NCI-H510A (cell line): Measurements from ENCODE around the gene XCR1.
"Not testable (repeated sequence)": the region's sequence is repeated elsewhere in the genome, so short reads cannot be mapped to it uniquely, and the experiment has no call there.

Experiments used
- DNase-seq: peaks from one replicate; lab custom pipeline; 2025; lab: John Stamatoyannopoulos, UW

Gene XCR1

GRCh38 chr3:46006238-46007032 lies 20.8 kb downstream of the XCR1 start:
- DNase-seq, result no peak

DNA sequence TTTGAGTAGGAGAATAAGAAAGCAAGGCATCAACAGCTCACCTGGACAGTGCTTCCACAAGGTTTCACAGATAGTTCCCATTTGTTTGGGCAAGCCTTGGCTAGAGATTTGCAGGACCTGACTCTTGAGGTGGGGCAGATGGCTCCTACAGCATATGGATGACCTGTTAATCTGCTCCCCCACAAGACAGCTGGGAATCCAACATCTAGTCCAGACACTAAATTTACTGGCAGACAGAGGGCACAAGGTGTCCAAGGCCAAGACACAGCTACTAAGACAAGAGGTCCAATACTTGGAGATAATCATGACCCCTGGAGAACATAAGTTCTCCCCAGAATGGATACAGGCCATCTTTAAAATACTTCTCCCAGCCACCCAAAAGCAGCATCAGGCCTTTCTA lies 23.6 kb downstream of the XCR1 start:
- not testable (repeated sequence) for DNase-seq

DNA sequence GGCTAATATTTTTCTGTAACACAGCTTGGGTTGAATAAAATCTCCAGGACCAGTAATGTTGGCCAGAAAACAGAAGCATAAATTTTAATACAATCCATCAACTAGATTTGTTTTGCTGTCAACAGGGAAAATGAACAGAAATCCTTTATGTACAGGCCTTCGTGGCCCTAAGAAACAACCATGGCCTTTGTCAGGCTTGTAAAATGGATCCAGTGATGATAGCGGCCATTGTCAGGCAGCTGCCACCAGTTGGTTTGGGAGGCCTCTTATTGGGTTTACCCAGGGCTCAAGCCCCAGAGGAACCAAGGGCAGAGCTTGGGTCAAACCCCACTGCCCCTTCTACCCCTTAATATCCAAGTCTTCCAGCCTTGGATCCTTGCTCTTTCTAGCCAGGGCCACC lies 26.1 kb downstream of the XCR1 start:
- DNase-seq, result no peak

DNA sequence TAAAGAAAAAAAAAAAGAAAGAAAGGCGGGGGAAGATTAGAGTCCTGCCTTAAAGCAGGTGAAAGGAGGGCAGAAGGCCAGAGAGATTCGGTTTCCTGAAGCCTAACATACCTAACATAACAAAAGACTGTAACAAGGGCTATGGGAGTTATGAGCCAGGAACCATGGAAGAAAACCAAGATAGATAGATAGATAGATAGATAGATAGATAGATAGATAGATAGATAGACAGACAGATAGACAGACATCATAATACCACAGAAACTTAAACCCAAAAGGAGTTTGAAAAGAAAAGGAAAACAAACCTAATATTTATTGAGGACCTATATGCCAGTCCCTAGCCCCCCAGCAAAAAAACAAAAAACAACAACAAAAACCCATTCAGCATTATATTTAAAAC lies 29.3 kb downstream of the XCR1 start:
- no peak for DNase-seq

- not testable (repeated sequence) for DNase-seq
These were observed 29.8 kb downstream of the XCR1 start for GRCh38 chr3:45997499-45997898.

GRCh38 chr3:45995236-45996192 lies 31.8 kb downstream of the XCR1 start, which contains the start of gene FYCO1:
TSS of gene FYCO1 (minus strand) at chr3:45995824. CDS start at chr3:45984910, 10,914 bp downstream.
- DNase-seq, result peak; percentile 68

- no peak for DNase-seq
These were observed 32.7 kb downstream of the XCR1 start for GRCh38 chr3:45994419-45995235.

- no peak for DNase-seq
These were observed 33.8 kb downstream of the XCR1 start for GRCh38 chr3:45993421-45994027.

GRCh38 chr3:45992821-45993221 lies 34.5 kb downstream of the XCR1 start:
- DNase-seq, result no peak

GRCh38 chr3:45992133-45992729 lies 35.1 kb downstream of the XCR1 start:
- DNase-seq, result no peak

GRCh38 chr3:45991341-45991740 lies 35.9 kb downstream of the XCR1 start:
- DNase-seq, result no peak

- no peak for DNase-seq
These were observed 37.1 kb downstream of the XCR1 start for GRCh38 chr3:45990181-45990580.

DNA sequence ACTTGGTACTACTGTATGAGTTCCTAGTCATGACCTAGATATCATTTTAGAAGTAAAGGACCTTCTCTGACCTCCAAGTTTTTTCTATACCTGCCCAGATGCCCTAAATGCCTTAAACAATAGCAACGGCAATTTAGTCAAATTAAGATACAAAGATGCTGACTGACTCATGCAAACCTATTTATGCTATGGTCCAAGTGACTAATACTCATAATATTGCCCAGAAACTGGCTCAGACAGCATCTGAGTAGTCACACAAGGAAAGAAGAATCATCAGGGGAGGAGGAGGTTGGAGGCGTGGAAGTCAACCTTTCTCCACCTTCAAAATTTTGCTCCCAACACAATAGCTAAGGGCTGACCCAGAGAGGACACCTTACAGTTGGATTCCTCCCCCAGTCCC lies 38.5 kb downstream of the XCR1 start:
- no peak for DNase-seq

- DNase-seq, result no peak
These were observed 38.9 kb downstream of the XCR1 start for GRCh38 chr3:45988362-45988761.

DNA sequence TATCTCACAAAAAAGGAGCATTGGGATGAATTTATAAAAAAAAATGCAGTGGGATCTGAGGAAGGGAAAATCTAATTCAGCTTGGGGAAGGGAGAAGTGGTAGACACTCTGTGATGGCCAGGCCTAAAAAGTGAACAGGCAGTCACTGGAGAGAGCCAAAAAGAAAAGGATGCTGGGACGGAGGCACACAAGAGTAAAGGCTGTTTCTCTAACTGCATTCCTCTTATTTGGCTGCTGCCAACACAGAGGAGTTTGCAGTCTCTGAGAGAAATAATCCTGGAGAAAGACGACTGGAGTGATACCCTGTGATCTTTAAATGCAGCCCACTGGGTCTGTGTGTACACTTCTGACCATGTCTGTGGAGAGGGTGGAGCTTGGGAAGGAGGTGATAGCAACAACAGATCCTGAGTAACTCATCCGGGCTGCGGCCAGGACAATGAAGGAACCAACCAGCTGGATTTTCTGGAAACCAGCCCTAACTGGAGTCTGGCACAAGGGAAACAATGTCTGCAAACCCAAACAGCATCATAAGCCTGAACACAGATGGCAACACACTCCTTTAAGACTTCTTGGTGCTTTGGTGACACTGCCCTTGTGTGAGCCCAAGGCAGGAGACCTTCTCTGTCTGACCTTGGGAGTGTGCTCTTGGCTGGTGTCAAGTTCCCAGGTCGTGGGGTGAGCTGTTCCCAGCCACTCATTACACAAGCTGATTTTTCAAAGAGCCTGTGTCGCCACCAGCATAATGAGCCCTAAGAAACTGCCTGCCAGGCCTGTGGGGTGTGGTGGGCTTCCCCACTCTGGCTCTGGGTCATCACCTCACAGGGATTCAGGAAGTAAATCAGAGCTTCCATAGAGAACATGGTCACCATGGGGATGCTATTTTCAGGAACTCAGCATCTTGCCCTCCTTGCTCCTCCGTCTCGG lies 39.7 kb downstream of the XCR1 start:
- DNase-seq, result no peak

DNA sequence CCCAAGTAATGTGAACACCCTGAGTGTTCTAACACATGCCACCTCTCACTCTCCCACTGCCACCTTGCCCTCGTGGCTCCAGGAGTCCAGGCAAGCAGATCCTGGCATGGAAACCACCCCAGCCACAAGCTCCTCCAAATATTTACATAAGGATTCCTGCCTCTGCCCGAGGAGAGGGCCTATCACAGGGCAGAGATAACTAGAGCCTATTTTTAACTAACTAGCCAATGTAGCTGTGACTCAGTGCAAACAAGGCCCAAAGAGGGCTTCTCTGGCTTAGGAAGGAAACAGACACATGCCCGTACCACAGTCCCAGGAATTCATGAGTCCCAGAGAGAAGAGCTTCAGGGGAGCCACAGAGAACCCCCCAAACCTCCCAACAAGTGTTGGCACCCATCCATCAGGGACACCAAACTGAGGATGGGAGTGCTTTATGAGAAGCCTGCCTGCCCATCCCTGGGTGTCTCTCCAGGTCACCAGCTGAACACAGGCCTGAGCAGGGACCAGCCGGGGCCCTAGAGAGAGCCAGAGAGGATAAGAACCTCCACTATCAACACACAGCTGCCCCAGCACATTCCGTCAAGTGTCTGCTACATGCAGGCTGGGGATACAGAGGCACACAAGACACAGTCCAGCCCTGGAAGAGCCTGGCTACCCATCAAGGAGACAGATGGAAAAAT lies 40.8 kb downstream of the XCR1 start:
- DNase-seq, result peak; percentile 13

- no peak for DNase-seq
These were observed 41.6 kb downstream of the XCR1 start for GRCh38 chr3:45985532-45986302.
